H54 (cell line): ENCODE results near the gene IFNA6.

Experiments used
- DNase-seq: peaks from one replicate; pipeline ENCODE4 v3.0.0; 2011; ENCODE audit warnings: low spot score, mixed read lengths; ENCODE audit not compliant: insufficient read length
- FAIRE-seq: peaks from 3 replicates; lab custom pipeline; 2011; peaks lifted over from hg19 to GRCh38; lab: Jason Lieb, UNC
- POLR2A ChIP-seq: IDR thresholded peaks from 2 replicates; pipeline ENCODE4 v1.6.1; 2011; ENCODE audit warnings: low read depth, mild to moderate bottlenecking, low read length

Gene IFNA6

DNA sequence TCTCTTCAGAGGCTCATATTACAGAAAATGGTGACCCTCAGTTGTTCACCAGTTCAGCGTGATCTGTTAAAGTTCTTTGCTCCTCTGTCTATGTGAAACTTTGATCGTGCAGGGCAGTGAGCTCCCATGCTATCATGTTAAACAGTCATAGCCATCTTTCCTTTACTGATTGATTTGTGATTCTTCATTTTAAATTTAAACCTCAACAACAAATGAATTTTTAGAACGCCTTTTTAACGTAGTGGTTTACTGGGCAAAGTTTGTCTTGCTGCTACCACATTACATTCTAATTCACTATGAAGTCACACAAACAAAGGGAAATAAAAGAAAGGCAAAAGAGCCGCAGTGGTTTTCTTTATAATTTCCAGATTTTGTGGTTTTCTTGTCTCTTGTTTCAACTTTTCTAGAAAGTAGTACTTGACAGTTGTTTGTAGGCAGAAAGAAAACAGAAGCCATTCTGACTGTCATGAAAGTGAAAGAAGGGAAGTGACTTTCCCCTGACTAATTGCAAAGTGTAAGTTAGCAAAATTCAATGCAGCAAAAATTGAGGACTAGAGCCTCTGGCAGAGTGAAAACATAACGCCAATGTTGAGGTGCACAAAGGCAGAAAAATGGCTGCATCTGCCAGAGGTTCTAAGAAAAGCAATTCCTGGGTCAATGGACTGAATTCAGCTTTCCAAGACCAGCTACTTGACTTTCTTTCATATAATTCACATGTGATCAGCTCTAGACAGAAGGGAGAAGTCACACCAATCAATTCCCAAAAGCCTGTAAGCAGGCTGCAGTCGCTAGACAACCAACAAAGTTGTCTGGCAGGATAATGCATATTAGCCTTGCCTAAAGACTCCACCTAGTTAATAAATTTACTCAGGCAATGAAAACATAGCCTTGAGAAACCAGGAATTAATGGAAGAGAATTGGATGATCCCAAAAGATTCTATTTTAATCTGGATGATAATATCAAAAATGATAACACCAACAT lies 7.1 kb upstream of the IFNA6 start:
- TF ChIP-seq POLR2A = no peak
- peak; percentile 33 for FAIRE-seq
- no peak for DNase-seq

DNA sequence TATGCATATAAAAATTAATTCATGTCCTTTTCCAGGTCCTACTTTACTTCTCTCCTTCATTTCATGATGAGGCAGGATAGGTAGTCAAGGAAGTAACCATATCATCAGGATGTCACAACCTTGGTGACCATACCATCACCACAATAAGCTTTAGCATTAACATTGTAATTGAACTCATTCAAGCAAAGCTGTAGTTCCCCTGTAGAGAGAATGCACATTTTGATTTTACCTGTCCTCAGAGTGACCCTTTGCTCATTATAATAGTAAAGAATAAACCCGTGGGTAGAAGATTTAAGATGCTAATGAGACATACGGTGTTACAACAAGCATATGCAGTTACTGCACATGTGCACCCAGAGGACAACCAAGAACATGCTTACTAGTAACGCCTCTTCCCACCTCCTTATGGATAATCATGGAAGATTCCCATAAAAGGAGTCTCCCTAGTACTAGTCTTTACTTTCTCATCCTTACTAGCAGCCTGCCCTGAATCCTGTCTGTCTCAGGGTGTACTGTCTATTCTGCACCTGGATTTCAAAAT lies 2.2 kb downstream of the IFNA6 start:
- no peak for DNase-seq
- FAIRE-seq = no peak
- no peak for TF ChIP-seq POLR2A

DNA sequence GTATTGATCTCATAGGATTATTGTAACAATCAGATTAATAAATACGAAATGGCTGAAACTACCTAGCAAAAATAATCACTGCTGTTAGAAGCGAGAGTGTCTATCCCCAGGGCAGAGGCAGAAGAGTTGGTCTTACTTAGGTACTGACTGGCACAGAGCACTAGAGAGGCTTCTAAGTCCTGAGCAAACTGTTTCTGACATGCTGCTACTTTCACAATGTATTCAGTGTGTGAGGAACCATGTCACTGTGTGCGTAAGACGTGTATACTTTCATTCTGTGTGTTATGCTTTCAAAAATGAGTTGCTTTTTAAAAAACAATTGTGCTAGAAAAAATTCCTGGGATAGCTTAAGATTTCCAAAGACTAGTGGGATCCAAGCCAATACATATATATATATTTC lies 10.0 kb downstream of the IFNA6 start:
- TF ChIP-seq POLR2A = no peak
- DNase-seq (no peak), FAIRE-seq (no peak)

DNA sequence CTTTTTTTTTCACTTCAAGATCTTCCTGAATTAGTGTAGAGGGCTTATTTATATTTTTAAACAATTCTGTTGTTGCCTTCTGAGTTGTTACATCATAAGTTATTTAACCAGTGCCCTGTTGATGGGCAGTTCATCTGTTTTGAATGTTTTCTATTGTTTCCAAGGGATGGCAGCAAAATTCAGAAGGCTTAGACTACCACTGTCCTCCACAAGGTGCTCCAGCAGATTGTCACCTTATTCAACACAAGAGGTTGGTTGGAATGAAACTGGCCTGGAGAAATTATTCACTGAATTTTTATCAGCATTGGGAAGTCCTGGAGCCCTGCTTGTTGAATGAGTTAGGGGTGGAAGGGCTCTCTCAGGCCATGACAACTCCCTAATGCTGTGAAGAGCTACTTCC lies 14.2 kb downstream of the IFNA6 start:
- peak; percentile 61 for FAIRE-seq
- no peak for TF ChIP-seq POLR2A
- no peak for DNase-seq

DNA sequence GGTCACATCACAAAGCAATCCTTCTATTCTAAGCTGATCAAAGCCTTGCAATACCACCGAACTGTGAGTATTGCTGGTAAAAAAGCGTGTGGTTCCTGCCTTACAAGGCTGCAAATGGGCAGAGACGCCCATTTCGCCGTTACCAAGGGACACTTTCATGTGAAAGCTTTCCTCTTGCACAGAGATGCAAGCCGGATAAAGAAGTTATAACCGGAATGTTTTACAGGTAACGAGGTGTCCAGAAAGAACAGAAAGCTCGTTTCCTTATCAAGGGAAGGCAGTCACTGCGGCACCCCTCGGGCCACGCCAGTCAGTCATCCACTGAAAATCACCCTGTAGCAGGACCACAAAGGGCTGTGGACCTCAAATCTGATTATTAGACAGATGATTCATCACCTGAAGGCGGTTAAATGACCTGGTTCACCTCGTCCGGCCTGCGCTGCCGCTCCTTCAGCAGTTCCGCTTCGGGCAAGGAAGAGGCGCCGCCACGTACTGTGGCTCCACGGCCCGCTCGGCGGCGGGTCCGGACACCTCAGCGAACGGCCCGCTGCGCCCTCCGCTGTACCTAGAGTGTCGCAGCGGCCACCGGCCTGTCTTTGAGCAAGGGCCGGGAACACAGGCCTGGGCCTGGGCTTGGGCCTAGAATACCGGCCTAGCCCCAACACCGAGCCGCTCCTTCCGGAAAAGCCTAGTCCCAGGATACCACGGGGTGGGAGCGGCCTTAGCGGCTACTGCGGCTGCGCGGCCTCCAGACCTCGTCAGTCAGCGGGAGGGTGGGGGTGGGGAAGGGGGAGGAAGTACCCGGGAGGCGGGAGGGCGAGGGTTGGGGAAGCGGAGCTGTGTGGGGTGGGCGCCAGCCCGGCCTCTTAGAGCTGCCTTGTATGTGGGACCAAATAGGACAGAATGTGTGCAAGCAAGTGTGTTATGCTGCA lies 15.7 kb downstream of the IFNA6 start, which contains the start of gene KLHL9:
Gene KLHL9 (minus strand): TSS at position 704 of the 932 bp plus-strand sequence. CDS start 545 bp downstream, at position 159.
- DNase-seq (peak; percentile 86), FAIRE-seq (peak; percentile 87)
- peak; percentile 49; the same call in 1 of the 2 replicates for TF ChIP-seq POLR2A

DNA sequence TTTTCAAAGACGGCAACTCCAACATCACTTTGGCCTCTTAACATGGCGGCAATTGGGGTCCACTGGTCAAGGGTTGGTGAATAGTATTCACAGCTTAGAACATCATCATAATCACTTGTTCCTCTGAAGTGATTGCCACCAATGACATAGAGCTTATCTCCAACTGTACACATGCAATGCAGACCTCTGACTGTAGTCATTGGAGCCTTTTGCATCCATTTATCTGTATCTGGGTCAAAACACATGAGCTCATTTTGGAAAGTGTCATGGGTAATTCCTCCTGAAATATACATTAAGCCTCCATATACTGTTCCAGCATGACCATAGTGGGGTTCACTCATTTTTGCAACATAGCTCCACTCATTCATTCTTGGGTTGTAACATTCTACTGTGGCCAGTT lies 17.5 kb downstream of the IFNA6 start:
- no peak for DNase-seq
- peak; percentile 52 for FAIRE-seq
- TF ChIP-seq POLR2A = no peak

DNA sequence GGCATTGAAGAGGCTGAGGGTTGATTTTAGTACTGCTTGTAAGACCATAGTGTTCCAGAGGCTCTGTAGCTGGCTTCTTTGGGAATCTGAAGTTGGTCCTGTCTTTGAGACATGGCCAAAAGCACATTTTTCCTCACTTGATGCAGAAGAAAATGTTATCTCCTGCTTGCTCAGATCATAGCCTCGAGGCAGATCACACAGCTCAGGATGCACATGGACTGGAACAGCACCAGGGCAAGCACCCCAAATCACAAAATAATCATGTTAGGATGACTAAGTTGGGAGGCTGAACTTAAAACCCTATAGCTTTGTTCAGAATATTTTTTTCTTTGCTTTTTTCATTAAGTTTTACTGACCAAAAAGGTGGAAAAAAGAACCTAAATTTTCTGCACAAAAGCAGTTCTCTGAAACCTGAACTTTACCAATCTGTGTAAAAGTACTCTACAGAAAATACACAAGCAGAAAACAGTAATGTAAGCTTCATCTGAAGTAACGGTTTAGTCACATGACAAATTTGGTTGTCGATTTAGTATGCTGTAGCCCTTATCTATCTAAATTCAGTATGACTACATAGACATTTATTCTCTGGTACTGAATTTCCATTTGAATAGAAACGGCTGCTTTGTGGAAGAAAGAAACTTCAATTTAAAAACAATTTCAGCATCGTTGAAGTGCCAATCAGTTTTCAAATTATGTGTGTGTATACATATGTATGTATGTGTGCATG lies 18.8 kb downstream of the IFNA6 start:
- TF ChIP-seq POLR2A = no peak
- peak; percentile 50 for FAIRE-seq
- no peak for DNase-seq

DNA sequence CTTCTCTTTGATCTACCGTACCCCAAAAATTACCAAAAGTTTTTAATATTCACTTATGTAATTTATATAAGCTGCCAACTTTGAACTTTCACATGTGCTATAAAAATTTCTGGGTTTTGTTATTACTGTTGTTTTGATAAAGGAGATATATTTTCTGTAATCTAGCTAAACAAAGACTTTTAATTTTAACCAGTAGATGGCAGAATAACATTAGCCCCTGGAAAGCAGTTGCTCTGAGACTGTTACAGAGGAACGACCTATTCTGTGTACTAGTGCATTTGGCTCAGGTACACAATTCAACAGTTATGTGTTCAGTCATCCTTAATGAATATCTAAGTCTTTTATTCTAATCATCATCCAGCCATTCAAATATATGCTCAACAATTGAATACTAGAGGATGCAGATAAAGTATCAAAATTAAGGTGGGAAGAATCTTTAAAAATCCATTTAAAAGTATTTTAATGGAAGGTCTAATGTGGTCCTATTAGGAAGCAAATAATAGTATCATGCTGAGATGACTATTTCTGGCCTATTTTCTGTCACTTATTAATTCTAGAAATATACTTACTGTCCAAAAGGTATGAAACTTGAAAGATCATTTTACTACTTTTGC lies 24.1 kb downstream of the IFNA6 start:
- peak; percentile 12 for DNase-seq
- peak; percentile 91 for FAIRE-seq
- TF ChIP-seq POLR2A = no peak

DNA sequence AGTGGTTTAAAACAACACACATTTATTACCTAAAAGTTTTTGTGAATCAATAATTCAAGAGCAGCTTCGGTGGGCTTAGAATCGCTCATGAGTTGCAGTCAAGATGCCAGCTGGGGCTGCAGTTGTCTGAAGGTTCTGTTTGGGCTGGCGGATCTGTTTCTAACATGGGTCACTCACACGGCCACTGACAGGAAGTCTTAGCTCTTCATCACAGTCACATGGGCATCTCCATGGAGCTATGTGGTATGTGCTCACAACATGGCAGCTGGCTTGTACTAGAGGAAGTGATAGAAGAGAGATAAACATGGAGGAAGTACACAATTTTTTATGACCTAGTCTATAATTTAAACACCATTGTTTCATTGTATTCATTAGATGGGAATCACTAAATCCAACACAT lies 26.6 kb downstream of the IFNA6 start:
- FAIRE-seq (peak; percentile 23), DNase-seq (no peak)
- TF ChIP-seq POLR2A = no peak

DNA sequence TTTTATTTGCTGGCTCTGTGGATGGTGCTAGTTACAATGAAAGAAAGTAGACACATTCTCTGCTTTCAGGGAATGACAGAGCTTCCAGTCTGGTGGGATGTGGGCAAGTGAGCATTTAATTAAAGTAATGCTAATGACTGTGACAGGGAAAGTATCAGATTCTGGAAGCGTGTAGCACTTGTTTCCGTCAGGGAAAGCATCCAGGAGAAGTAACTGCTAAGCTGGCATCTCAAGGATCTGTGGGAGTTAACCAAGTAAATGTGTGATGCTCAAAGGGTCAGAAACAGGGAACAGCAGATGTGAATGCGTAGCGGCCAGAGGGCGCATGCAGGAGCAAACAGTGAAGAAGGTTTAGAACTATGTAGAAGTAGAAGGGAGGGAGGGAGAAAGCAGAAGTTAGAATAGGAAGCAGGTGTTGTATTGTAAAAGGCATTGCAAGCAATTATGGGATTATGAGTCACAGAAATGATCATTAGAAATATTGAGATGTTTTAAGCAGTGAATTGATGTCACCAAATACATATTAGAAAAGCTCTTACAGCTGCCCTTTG lies 27.7 kb downstream of the IFNA6 start:
- no peak for FAIRE-seq
- TF ChIP-seq POLR2A = no peak

DNA sequence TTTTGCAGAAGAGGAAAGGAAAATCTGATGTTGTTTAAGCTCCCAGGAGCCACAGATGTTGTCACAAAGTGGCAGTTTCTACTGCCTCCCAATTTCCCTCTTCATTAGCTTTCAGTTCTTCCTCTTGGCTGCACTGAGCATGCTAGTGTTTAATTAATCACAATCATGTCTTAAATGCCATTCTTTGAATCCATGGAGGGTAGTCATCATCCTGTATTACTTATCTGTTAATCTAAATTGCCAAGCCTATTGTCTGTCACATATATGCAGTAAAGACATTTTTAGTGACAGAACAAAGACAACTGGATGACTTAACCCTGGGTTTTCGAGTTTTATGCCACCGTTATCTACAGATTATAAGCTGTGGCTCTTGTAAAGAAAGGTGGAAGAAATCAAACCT lies 30.2 kb downstream of the IFNA6 start:
- FAIRE-seq = no peak
- no peak for DNase-seq
- no peak for TF ChIP-seq POLR2A

More for the DNA sequence above, 27.7 kb downstream of the IFNA6 start:
- no peak for DNase-seq
